Coronary artery (tissue), 2 donors: Measurements from ENCODE around the gene DUSP2.

Experiments
- DNase-seq: peaks from one replicate; pipeline ENCODE4 v3.0.0-alpha.2; 2017; ENCODE audit warnings: low spot score
- H3K27ac ChIP-seq, 2 donors: fragments of 200-600 bp; sonication (generic); one replicate each; pipeline ENCODE4 v1.5.1; 2016 to 2019
- H3K4me3 ChIP-seq: fragments of 200-600 bp; sonication (generic); 2 replicates; pipeline ENCODE4 v1.5.1; 2016; ENCODE audit warnings: mild to moderate bottlenecking, moderate library complexity
- TF ChIP-seq, protein P1 (sequence below): fragments of 200-600 bp; sonication (generic); IDR thresholded peaks from one replicate; pipeline ENCODE4 v1.5.1; 2019; ENCODE audit warnings: antibody characterized with exemption

The DUSP2 gene

DNA sequence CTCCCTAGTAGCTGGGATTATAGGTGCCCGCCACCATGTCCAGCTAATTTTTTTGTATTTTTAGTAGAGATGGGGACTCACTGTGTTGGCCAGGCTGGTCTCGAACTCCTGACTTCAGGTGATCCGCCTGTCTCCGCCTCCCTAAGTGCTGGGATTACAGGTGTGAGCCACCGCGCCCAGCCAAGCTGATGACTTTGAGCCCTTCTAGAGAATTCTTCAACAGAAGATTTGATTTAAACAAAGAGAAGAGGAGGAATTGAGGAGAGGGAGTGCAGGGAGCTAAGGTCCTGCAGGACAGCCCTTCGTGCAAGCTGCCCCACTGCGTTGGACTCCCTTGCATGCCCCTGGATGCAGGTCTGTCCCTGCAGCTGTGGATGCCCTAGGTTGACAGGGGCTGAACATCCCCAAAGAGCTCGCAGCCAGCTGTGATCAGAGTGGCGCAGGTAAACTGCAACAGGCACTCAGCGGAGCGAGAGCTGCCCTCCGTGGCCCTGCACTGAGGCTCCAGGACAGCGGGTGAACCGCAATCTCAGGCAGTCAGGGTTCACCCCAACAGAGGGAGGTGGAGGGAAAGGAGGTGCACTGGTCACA, 42.5 kb downstream of the DUSP2 start:
- Histone ChIP-seq H3K27ac (peak overlapping the region in 1 of 2 donors; percentile 2), H3K4me3 (no peak overlapping the region)
- TF ChIP-seq, protein P1, sequence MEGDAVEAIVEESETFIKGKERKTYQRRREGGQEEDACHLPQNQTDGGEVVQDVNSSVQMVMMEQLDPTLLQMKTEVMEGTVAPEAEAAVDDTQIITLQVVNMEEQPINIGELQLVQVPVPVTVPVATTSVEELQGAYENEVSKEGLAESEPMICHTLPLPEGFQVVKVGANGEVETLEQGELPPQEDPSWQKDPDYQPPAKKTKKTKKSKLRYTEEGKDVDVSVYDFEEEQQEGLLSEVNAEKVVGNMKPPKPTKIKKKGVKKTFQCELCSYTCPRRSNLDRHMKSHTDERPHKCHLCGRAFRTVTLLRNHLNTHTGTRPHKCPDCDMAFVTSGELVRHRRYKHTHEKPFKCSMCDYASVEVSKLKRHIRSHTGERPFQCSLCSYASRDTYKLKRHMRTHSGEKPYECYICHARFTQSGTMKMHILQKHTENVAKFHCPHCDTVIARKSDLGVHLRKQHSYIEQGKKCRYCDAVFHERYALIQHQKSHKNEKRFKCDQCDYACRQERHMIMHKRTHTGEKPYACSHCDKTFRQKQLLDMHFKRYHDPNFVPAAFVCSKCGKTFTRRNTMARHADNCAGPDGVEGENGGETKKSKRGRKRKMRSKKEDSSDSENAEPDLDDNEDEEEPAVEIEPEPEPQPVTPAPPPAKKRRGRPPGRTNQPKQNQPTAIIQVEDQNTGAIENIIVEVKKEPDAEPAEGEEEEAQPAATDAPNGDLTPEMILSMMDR, result no peak
- DNase-seq, result no peak

DNA sequence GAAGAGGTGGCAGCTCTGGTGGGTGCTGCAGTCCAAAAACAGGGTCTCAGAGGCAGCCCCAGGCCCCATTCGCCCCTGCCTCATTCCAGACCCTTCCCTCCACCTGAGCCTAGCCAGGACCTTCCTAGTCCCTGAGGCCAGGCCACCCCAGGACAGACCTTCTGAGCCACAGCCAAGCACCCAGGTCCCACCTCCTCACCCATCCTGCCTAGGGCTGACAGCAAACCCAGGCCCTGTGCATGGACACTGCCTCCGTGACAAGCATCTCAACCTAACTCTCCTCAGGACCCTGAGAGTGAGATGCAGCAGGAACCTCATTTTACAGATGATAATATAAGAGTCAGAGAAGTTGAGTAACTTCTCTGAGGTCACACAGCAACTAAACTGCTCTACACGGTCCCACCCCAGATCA, 44.3 kb downstream of the DUSP2 start:
- Histone ChIP-seq H3K27ac (no peak overlapping the region), H3K4me3 (no peak overlapping the region)
- DNase-seq, result peak; percentile 63
- TF ChIP-seq, protein P1, result no peak

DNA sequence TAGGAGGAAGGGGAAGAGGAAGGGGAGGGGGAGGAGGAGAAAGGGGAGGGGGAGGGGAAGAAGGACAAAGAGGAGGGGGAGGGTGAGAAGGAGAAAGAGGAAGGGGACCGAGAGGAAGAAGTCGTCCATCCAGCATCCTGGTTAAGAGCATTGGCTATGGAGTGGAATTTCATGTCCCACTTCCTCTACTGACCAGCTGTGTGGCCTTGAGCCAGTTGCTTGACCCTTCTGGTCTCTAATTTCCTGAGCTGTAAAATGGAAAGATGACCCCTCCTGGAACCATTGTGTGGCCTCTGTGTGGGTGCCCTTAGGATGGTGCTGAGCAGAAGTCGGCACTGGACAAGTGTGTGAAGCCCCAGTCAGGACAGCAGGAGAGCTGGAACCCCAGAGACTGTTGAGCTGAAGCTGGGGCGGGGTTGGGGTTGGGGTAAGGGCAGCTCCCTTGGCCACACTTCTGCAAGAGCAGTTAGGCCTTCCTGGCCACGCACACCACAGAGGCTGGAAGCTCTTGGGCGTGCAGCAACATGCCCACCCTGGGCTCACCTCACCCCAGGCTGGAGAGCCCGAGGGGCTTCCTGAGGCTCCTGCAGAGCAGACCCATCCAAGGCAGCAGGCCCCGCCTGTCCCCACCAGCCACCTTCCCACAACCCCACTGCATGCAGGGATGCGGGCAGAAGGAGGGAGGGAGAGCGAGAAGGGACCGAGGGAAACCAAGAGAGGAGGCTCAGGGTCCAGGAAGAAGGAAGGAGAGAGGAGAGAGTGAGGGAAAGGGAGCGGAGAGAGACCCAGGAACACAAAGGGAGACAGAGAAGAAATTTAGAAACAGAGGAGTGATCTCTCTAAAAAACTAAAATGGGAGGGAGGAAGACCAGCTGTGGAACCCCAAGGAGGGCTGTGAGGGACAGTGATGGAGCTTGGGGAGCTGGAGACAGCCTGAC, 45.1 kb downstream of the DUSP2 start:
- Histone ChIP-seq H3K4me3 (no peak overlapping the region), H3K27ac (peak overlapping the region in 1 of 2 donors; percentile 72)
- TF ChIP-seq, protein P1, result no peak
- DNase-seq, result peak; percentile 66

DNA sequence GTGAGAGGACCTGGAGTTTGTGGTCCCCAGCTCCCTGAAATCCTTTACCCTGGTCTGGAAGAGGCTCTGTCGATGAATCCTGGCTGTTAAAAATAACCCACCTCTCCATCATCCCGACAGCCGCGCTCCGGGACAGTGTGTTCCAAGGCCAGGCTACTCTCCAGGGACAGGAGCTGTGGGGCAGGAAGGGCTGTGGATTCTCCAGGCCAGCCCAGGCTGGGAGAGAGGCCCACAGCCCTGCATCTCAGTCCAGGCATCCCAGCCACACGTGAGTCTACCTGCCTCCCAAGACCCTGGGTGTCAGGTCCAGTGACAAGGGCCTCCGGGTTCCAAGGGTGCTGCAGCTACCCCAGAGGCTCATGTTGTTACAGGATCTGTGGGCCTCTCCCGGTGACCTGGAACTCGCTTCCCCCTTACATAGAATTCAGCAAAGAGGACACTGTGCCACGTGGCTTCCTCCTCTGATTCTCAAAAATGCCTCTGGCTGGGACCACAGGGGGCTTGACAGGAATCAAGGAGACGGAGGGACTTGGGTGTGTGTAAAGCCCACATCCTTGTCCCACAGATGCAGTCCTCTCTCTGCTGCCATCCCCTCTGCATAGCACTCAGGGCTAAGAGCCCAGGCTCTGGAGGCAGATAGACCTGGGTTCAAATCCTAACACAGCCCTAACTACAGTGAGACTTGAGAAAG, 46.2 kb downstream of the DUSP2 start:
- peak; percentile 69 for DNase-seq

DNA sequence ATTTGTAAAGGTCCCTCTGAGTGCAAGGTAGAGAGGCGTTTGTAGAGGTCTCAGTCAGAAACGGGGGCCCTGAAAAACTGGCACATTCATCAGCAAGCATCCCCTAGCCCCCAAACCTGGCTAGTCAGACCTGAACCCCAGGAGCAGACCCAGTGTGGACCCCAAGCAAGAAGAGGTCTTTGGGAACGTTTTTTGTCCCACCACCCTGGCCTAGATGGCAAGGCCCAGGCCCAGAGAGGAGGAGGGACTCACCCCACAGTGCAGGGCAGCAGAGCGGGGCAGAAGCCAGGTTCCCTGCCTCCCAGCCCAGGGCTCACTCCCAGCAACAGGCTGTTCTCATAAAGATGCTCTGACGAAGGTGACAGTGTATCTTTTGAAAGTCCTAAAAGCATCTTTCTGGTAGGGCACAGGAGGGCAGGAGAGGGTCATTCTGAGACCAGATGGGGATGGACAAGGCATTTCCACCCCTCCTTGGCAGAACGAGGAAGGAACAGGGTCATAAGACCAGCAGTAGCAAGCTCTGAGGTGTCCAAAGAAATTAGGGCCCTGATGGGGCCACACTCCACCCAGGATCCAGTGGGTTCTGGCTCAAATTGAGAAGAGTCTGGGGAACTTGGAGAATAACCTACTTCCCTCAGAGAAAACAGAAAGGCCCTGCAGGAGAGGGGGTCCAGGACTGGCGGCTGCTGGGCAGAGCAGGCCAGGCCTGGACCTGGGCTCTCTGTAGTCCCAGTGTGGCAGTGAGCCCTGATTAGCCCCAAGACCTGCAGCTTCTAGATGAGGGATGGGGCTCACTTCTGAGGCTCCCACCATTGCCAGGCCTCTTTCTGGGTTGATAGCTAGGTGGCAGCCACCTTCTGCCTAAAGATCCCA, 47.1 kb downstream of the DUSP2 start:
- DNase-seq, result peak; percentile 43
- no peak overlapping the region for H3K4me3 ChIP-seq
- H3K27ac ChIP-seq, result peak overlapping the region in 1 of 2 donors; percentile 72
- TF ChIP-seq, protein P1, result no peak

More for the DNA sequence above, 46.2 kb downstream of the DUSP2 start:
- TF ChIP-seq, protein P1, result no peak
- no peak overlapping the region for H3K4me3 ChIP-seq
- peak overlapping the region in 1 of 2 donors; percentile 72 for H3K27ac ChIP-seq

DNA sequence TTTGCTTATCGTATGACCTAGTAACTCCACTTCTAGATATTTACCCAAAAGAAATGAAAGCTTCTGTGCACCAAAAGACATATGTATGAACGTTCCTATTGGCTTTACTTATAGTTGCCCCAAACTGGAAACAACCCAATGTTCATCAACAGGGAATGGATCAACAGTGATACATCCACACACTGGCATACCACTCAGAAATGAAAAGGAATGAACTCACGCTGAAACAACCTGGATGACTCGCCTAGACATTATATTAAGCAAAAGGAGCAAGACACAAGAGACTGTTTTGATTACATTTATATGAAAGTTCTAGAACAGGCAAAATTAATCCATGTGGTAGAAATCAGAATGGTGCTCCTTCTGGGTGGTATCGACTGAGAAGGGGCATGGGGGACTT, 47.8 kb downstream of the DUSP2 start:
- Histone ChIP-seq H3K27ac (no peak overlapping the region), H3K4me3 (no peak overlapping the region)
- TF ChIP-seq, protein P1, result no peak
- DNase-seq, result no peak
